HepG2 (cell line): ENCODE data around the gene BPIFB6. TPM values are rescaled to one million over a fixed set of nuclear protein-coding genes. Genes with fewer than 3 reads are reported as not detected.

Experiments used
- ARNT2 ChIP-seq: sonication (generic); formaldehyde crosslinking; IDR thresholded peaks from 2 replicates; pipeline ENCODE4 v1.8.0; 2022; ENCODE audit warnings: mild to moderate bottlenecking, low read depth, missing genetic modification reagents, moderate library complexity
- BCL3 ChIP-seq: sonication (generic); formaldehyde crosslinking; IDR thresholded peaks from 2 replicates; pipeline ENCODE4 v1.5.1; 2020; ENCODE audit warnings: mild to moderate bottlenecking, missing genetic modification reagents, moderate library complexity
- EED ChIP-seq: sonication (generic); formaldehyde crosslinking; IDR thresholded peaks from 2 replicates; pipeline ENCODE4 v1.5.0; 2020; ENCODE audit warnings: mild to moderate bottlenecking, missing genetic modification reagents
- KLF9 ChIP-seq: IDR thresholded peaks from 2 replicates; pipeline ENCODE4 v1.6.1; 2016; ENCODE audit warnings: low read depth
- NFKB2 ChIP-seq: sonication (generic); formaldehyde crosslinking; IDR thresholded peaks from 2 replicates; pipeline ENCODE4 v1.4.0; 2020; ENCODE audit warnings: missing genetic modification reagents, borderline replicate concordance
- RBM22 ChIP-seq: fragments of 200-400 bp; formaldehyde crosslinking; optimal IDR thresholded peaks from 2 replicates; pipeline ENCODE3; 2017; ENCODE audit warnings: mild to moderate bottlenecking, low read length, moderate library complexity
- REXO4 ChIP-seq: sonication (generic); formaldehyde crosslinking; IDR thresholded peaks from 2 replicates; pipeline ENCODE4 v1.8.0; 2022; ENCODE audit warnings: missing genetic modification reagents, mild to moderate bottlenecking, borderline replicate concordance
- SMC3 ChIP-seq: IDR thresholded peaks from 2 replicates; pipeline ENCODE4 v1.6.1; 2011; ENCODE audit warnings: low read length, improper control_type of control experiment
- SNAPC5 ChIP-seq: sonication (generic); formaldehyde crosslinking; IDR thresholded peaks from 2 replicates; pipeline ENCODE4 v1.8.1; 2023; ENCODE audit warnings: mild to moderate bottlenecking, missing genetic modification reagents, borderline replicate concordance
- TAF15 ChIP-seq: fragments of 200-400 bp; formaldehyde crosslinking; IDR thresholded peaks from one replicate; pipeline ENCODE4 v1.6.1; 2018; ENCODE audit warnings: mild to moderate bottlenecking, low read depth, low read length; ENCODE audit not compliant: poor library complexity, severe bottlenecking
- TOPORS ChIP-seq: sonication (generic); formaldehyde crosslinking; IDR thresholded peaks from 2 replicates; pipeline ENCODE4 v1.8.0; 2023; ENCODE audit warnings: mild to moderate bottlenecking, missing genetic modification reagents
- ZKSCAN1 ChIP-seq: fragments of 150-350 bp; IDR thresholded peaks from 2 replicates; pipeline ENCODE4 v1.6.1; 2014; ENCODE audit warnings: low read length
- ZNF326 ChIP-seq: sonication (generic); formaldehyde crosslinking; IDR thresholded peaks from 2 replicates; pipeline ENCODE4 v1.4.0; 2020; ENCODE audit warnings: missing genetic modification reagents, borderline replicate concordance
- polyA plus RNA-seq, 8 experiments: library from polyadenylated mRNA; depleted of rRNA in 3 of 8; stranded (reverse) in 7 of 8; unstranded in 1 of 8; fragments of >200 nt; fragmentation: Illumina TruSeq in 4 of 8; extraction: Trizol in 4 of 8; gene quantifications; 2 replicates each; pipeline versions ENCODE4 v1.2.1 to v1.2.3, GENCODE V29; 2011 to 2016; ENCODE audit warnings: low read depth in 4 of 8, missing spikeins in 1 of 8, mixed read lengths in 1 of 8; ENCODE audit not compliant: insufficient read depth in 1 of 8
- total RNA-seq, 5 experiments: library from RNA; depleted of rRNA; stranded (reverse); fragments of >200 nt; fragmentation: Illumina TruSeq; extraction: Trizol; gene quantifications; 2 replicates each; pipeline ENCODE4 v1.2.3, GENCODE V29; 2016; ENCODE audit warnings: low read depth in 1 of 5
- TF ChIP-seq, protein P1 (sequence below): sonication (generic); formaldehyde crosslinking; IDR thresholded peaks from 2 replicates; pipeline ENCODE4 v1.5.1; 2020; ENCODE audit warnings: mild to moderate bottlenecking, missing genetic modification reagents, borderline replicate concordance
- TF ChIP-seq, protein P2 (sequence below): sonication (generic); formaldehyde crosslinking; IDR thresholded peaks from 2 replicates; pipeline ENCODE4 v1.9.0; 2021; ENCODE audit warnings: missing genetic modification reagents, borderline replicate concordance
- TF ChIP-seq, protein P3 (sequence below): sonication (generic); formaldehyde crosslinking; IDR thresholded peaks from 2 replicates; pipeline ENCODE4 v1.8.1; 2023; ENCODE audit warnings: missing genetic modification reagents, mild to moderate bottlenecking, borderline replicate concordance
- TF ChIP-seq, protein P4 (sequence below): sonication (generic); formaldehyde crosslinking; IDR thresholded peaks from 2 replicates; pipeline ENCODE4 v1.5.0; 2020; ENCODE audit warnings: missing genetic modification reagents

BPIFB6 gene
- total and polyA plus RNA-seq, 2 of the 13 experiments (the other 11 are each of a cell fraction or from before 2014, with no cell fraction given): 0.13 to 1.7 TPM

DNA sequence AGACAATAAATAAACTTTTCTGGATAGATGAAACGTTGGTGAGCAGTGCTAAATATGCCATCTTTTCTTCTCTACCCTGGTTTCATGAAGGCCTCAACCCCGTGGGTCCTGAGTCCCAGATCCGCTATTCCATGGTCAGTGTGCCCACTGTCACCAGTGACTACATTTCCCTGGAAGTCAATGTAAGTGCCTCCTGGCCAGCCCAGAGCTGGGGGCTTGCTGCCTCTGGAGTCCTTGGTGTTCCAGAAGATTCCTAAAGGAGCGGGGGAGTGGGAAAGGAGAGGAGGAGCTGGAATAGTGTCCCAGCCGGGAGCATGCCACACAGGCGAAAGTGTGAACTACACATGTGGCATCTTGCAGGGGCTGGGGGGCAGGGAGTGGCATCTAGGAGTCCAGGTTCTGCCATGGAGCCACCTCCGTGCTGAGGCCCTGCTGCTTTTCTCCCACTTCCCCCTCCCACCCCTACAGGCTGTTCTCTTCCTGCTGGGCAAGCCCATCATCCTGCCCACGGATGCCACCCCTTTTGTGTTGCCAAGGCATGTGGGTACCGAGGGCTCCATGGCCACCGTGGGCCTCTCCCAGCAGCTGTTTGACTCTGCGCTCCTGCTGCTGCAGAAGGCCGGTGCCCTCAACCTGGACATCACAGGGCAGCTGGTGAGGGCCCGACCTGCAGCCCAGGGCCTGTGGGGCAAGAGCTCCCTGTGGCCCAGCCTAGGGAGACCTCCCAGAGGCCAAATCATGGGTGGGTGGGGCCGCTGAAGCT, 13.1 kb upstream of the BPIFB6 start (continued):
- TF ChIP-seq, protein P1, sequence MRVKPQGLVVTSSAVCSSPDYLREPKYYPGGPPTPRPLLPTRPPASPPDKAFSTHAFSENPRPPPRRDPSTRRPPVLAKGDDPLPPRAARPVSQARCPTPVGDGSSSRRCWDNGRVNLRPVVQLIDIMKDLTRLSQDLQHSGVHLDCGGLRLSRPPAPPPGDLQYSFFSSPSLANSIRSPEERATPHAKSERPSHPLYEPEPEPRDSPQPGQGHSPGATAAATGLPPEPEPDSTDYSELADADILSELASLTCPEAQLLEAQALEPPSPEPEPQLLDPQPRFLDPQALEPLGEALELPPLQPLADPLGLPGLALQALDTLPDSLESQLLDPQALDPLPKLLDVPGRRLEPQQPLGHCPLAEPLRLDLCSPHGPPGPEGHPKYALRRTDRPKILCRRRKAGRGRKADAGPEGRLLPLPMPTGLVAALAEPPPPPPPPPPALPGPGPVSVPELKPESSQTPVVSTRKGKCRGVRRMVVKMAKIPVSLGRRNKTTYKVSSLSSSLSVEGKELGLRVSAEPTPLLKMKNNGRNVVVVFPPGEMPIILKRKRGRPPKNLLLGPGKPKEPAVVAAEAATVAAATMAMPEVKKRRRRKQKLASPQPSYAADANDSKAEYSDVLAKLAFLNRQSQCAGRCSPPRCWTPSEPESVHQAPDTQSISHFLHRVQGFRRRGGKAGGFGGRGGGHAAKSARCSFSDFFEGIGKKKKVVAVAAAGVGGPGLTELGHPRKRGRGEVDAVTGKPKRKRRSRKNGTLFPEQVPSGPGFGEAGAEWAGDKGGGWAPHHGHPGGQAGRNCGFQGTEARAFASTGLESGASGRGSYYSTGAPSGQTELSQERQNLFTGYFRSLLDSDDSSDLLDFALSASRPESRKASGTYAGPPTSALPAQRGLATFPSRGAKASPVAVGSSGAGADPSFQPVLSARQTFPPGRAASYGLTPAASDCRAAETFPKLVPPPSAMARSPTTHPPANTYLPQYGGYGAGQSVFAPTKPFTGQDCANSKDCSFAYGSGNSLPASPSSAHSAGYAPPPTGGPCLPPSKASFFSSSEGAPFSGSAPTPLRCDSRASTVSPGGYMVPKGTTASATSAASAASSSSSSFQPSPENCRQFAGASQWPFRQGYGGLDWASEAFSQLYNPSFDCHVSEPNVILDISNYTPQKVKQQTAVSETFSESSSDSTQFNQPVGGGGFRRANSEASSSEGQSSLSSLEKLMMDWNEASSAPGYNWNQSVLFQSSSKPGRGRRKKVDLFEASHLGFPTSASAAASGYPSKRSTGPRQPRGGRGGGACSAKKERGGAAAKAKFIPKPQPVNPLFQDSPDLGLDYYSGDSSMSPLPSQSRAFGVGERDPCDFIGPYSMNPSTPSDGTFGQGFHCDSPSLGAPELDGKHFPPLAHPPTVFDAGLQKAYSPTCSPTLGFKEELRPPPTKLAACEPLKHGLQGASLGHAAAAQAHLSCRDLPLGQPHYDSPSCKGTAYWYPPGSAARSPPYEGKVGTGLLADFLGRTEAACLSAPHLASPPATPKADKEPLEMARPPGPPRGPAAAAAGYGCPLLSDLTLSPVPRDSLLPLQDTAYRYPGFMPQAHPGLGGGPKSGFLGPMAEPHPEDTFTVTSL: no peak
- TF ChIP-seq NFKB2 (CRISPR knock-in tag): peak; percentile 42; the same call in 1 of the 2 replicates
- no peak for TF ChIP-seq KLF9 (CRISPR knock-in tag)
- peak; percentile 68; the same call in 1 of the 2 replicates for TF ChIP-seq EED (CRISPR knock-in tag)
- TF ChIP-seq TOPORS (CRISPR knock-in tag): no peak
- TF ChIP-seq RBM22: peak; percentile 14
- no peak for TF ChIP-seq ZKSCAN1
- no peak for TF ChIP-seq SNAPC5 (CRISPR knock-in tag)
- TF ChIP-seq, protein P2, sequence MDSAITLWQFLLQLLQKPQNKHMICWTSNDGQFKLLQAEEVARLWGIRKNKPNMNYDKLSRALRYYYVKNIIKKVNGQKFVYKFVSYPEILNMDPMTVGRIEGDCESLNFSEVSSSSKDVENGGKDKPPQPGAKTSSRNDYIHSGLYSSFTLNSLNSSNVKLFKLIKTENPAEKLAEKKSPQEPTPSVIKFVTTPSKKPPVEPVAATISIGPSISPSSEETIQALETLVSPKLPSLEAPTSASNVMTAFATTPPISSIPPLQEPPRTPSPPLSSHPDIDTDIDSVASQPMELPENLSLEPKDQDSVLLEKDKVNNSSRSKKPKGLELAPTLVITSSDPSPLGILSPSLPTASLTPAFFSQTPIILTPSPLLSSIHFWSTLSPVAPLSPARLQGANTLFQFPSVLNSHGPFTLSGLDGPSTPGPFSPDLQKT (CRISPR knock-in tag): no peak
- TF ChIP-seq BCL3 (CRISPR knock-in tag): 0 out of 2 replicates have a peak, but pooled peaks have one; percentile 14
- no peak for TF ChIP-seq SMC3
- TF ChIP-seq ZNF326 (CRISPR knock-in tag): no peak
- TF ChIP-seq, protein P3, sequence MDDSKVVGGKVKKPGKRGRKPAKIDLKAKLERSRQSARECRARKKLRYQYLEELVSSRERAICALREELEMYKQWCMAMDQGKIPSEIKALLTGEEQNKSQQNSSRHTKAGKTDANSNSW (CRISPR knock-in tag): no peak
- TF ChIP-seq, protein P4, sequence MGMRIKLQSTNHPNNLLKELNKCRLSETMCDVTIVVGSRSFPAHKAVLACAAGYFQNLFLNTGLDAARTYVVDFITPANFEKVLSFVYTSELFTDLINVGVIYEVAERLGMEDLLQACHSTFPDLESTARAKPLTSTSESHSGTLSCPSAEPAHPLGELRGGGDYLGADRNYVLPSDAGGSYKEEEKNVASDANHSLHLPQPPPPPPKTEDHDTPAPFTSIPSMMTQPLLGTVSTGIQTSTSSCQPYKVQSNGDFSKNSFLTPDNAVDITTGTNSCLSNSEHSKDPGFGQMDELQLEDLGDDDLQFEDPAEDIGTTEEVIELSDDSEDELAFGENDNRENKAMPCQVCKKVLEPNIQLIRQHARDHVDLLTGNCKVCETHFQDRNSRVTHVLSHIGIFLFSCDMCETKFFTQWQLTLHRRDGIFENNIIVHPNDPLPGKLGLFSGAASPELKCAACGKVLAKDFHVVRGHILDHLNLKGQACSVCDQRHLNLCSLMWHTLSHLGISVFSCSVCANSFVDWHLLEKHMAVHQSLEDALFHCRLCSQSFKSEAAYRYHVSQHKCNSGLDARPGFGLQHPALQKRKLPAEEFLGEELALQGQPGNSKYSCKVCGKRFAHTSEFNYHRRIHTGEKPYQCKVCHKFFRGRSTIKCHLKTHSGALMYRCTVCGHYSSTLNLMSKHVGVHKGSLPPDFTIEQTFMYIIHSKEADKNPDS (CRISPR knock-in tag): no peak
- TF ChIP-seq ARNT2 (CRISPR knock-in tag): no peak
- TF ChIP-seq REXO4: no peak
- peak; percentile 68 for TF ChIP-seq TAF15
